HG03139 (cell line): Measurements from ENCODE around the gene FADS3.

Experiments used
- ATAC-seq: cut with Tn5 transposase; IDR thresholded peaks from one replicate; pipeline ENCODE4 v1.9.1; 2021; ENCODE audit not compliant: unreplicated experiment

FADS3 gene

GRCh38 chr11:61913699-61914395 lies 22.5 kb upstream of the FADS3 start:
- ATAC-seq, result no peak

- ATAC-seq, result no peak
These were observed 21.8 kb upstream of the FADS3 start for GRCh38 chr11:61912991-61913698.

- ATAC-seq, result no peak
These were observed 21.2 kb upstream of the FADS3 start for GRCh38 chr11:61912530-61912898.

DNA sequence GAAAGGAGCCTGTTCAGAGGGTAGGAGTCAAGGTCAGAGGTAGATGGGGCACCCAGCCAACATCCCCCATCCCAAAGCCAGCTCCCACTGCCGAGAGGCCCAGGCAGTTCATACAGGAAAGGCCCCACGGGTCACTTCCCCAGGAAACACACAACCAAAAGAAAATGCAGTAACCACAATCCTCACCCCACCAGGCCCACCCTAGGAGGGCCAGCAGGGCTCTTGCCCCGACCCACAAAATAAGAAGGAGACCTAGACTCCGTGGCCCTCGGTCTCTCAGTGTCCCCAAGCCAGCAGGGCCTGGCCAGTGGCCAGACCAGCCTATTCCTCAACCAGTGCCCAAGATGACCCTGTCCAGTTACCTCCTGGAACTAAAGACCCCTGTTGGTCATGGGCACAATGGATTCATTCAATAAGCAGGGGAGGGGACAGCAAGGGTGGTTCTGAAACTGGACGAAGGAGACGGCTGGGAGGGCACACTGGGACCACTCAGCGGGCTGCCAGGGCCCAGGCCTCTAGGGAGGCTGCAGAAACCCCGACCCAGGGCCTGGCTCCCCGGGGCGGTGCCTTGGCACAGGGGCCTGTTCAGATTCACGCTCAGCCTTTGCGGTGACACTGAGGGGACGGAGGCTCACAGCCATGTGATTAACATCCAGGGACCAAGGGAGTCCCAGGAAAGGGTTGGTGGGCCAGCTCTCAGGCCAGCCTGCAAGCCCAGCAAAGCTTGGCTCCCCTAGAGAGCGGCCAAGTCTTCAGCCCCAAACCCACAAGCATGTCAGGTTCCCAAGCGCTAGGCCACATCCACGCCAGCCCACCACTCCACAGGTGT lies 20.6 kb upstream of the FADS3 start:
- ATAC-seq, result no peak

DNA sequence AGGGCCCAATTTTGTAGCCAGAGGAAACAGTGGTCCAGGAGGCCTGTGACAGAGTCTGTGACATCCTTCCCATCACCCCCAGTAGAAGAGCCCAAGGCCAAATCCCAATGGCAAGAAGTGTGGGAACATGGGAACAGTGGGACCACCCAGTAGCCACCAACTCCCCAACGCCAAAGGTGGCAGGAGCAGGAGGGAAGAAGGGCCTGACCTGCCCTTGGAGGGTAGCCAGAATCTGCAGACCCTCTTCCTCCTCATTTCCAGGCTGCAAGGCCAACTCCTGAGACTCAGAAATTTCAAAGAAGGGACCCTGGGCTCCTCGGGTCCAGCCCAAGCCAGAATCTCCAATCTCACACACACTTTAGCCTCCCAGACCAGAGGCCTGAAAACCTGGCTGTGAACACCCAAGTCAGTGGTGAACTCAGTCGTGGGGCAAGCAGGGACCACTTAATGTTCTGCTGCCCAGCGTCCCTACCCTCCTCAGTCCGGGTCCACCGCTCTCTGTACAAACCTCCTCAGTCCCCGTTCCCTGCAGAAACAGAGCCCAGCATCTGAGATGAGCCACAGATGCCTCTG lies 19.9 kb upstream of the FADS3 start:
- no peak for ATAC-seq

GRCh38 chr11:61910187-61911127 lies 19.1 kb upstream of the FADS3 start:
- no peak for ATAC-seq

DNA sequence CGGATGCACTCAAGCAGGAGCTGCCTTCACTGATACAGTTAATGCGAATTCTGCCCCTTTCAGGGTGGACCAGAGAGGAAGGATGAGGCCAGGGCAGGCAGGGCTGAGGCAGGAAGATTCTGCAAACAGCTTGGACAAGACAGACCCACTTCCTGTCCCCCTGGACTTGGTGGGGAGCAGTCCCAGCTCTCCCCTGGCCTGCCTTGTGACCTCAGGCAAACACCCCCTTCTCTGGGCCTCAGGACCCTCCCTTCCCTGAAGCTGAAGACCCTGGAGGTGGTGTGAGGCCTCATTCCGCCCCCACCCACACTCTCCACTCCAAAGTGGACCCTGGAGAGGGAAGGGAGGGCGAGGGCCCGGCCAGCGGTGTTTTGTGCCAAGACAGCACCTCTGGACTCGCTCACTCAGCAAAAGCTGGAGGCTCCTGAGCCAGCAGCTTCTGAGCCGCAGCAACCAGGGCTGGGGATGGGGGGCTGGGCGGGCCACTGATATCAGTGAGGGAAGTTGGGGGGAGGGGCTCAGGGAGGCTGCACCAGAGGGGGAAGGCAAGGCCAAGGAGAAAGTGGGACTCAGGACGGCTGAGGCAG lies 17.5 kb upstream of the FADS3 start:
- no peak for ATAC-seq

DNA sequence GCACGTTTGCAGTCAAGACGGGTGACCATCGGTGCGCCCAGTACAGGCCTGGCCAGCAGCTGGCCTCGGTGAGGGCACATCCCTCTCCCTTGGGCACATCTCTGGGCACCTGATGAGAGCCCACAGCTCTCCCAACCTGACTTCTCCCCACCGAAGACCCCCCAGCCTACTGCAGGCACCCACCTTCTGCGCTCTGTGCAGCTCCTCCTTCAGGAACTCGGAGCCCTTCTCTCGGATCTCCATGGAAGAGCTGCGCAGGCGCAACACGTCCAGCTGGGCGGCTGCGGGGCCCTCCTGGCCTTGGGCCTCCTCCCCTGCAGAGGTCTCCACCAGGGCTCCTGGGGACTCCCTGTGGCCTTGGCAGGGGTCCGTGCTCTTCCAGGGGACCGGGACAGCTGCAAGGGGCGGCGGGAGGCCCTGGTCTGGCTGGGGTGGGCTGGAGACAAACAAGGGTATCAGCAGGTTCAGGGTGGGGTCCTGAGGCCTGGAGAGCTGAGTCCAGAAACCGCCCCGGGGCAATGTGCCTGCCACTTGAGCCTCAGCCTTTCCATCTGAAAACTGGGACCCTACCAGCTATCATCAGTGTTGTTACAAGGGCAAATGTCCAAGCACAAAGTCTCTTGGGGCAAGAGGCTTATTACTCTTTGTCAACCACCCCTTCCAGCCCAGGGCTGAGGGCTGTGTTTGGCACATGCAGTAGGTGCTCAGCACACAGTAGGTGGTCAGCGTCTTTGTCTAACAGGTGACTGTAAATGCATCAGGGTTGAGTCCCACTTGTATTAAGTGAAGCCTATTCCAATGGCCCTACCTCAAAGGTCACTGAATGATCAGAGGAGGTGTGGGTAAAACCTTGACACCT lies 16.8 kb upstream of the FADS3 start:
- ATAC-seq, result no peak

DNA sequence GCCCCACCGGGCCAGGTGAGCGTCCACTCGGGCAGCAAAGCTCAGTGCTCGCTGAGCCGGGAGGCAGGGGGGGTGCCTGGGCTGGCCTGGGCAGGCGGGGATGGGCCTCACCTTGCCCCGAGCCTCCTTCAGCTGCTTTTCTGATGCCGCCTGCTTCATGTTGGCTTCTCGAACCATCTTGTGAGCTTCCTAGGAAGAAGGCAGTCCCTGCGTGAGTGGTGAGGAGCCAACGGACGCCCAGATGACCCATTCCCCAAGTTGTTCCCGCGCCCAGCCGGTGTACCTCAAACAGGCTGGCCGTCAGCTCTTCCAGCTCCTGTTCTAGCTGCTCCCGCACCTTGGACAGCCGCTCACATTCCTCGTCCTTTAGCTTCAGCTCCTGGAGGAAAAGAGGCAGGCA lies 15.9 kb upstream of the FADS3 start:
- ATAC-seq, result no peak

GRCh38 chr11:61906522-61906909 lies 15.2 kb upstream of the FADS3 start:
- no peak for ATAC-seq

GRCh38 chr11:61905801-61906521 lies 14.6 kb upstream of the FADS3 start:
- ATAC-seq, result no peak

DNA sequence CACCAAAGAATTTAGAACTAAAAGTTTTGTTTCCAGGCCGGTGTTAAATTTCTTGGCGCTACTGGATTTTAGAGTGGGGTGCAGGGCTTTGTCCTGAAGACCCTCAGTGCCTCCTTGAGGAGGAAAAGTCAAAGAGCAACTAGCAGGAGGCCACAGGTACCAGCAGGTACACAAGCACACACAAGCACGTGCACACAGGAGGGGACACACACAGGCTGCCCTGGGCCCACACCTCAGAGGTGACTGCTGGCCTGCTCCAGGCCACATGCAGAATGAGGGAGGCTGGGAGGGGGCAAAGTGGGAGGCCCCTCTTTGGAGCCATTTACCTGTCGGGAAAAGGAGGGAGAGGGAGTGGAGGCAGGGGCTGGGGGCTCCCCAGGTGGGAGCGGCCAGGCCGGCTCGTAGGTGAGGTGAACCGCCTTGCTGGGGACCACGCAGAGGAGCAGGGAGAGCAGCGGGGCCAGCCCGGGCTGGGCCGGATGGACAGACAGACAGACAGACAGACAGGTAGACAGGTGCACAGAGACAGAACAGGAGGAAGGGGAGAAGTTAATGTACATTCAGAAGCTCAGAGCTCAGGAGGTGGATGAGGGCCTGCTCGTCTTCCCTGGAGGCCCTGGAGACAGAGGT lies 13.8 kb upstream of the FADS3 start:
- no peak for ATAC-seq

- ATAC-seq, result no peak
These were observed 13.2 kb upstream of the FADS3 start for GRCh38 chr11:61904539-61905048.

DNA sequence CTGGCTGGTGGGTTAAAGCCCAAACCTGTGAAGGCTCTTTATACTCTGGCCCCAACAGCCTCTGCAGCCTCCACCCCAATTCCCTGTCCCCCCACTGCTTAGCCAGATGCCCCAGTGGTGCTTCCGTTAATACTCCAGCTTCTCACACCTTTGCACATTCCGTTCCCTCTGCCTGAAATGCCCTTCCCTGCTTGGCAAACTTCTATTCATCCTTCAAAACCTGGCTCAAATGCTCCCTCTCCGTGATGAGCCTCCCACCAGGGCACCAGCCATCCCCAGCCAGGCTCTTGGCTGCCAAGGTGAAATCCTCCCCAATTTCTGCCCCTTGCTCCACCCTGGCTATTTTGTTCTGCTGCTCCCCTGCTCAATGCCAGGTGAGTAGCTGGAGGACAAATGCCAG lies 12.5 kb upstream of the FADS3 start:
- no peak for ATAC-seq

GRCh38 chr11:61902313-61902712 lies 11.0 kb upstream of the FADS3 start:
- no peak for ATAC-seq

- no peak for ATAC-seq
These were observed 10.1 kb upstream of the FADS3 start for GRCh38 chr11:61901397-61901796.

- no peak for ATAC-seq
These were observed 8.9 kb upstream of the FADS3 start for GRCh38 chr11:61900251-61900650.
